HUES6 (cell line): ENCODE measurements around the gene KRTAP1-1.
"Not testable (repeated sequence)": the region's sequence is repeated elsewhere in the genome, so short reads cannot be mapped to it uniquely, and the experiment has no call there.

Experiments
- H3K27ac ChIP-seq: 2 replicates; pipeline ENCODE4 v1.7.0; 2013; ENCODE audit warnings: low read depth, mild to moderate bottlenecking, low read length, inconsistent platforms
- H3K27me3 ChIP-seq: 2 replicates; pipeline ENCODE4 v1.6.1; 2013; ENCODE audit warnings: low read length; ENCODE audit not compliant: control insufficient read depth, insufficient read depth
- H3K36me3 ChIP-seq: 2 replicates; pipeline ENCODE4 v1.6.1; 2013; ENCODE audit warnings: low read length; ENCODE audit not compliant: control insufficient read depth, insufficient read depth
- H3K4me1 ChIP-seq: 2 replicates; pipeline ENCODE4 v1.6.1; 2013; ENCODE audit warnings: low read length; ENCODE audit not compliant: control insufficient read depth, insufficient read depth
- H3K4me3 ChIP-seq: 2 replicates; pipeline ENCODE4 v1.5.1; 2013; ENCODE audit warnings: low read depth, low read length
- H3K9ac ChIP-seq: one replicate; pipeline ENCODE4 v1.6.1; 2013; ENCODE audit warnings: mild to moderate bottlenecking, low read length
- H3K9me3 ChIP-seq: 2 replicates; pipeline ENCODE4 v1.6.1; 2013; ENCODE audit warnings: low read depth, low read length; ENCODE audit not compliant: control insufficient read depth, insufficient read depth

KRTAP1-1 gene, protein sequence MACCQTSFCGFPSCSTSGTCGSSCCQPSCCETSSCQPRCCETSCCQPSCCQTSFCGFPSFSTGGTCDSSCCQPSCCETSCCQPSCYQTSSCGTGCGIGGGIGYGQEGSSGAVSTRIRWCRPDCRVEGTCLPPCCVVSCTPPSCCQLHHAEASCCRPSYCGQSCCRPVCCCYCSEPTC

DNA sequence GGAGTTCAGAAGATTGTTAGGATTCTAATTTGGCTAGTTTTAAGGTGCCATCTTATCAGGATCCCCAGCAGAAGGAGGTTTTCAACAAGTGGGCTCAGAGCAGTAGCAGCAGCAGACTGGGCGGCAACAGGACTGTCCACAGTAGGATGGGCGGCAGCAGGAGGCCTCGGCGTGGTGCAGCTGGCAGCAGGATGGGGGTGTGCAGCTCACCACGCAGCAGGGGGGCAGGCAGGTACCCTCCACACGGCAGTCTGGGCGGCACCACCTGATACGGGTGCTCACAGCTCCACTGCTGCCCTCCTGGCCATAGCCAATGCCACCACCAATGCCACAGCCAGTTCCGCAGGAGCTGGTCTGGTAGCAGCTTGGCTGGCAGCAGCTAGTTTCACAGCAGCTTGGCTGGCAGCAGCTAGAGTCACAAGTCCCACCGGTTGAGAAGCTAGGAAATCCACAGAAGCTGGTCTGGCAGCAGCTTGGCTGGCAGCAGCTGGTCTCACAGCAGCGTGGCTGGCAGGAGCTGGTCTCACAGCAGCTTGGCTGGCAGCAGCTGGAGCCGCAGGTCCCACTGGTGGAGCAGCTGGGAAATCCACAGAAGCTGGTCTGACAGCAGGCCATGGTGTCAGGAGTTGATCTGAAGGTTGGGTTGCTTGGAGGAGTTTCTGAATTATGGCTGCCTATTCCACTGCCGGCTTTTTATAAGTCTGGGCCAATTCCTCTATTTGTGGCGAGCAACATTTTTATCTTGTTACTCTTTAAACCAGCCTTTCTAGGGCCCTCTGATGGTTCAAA is at the start of gene KRTAP1-1:
Gene KRTAP1-1 (minus strand): TSS at position 668 of the 789 bp plus-strand sequence. CDS start 53 bp downstream, at position 615.
- not testable (repeated sequence) for H3K4me3 ChIP-seq, H3K36me3 ChIP-seq, H3K27ac ChIP-seq, H3K27me3 ChIP-seq, H3K9ac ChIP-seq, H3K9me3 ChIP-seq
- peaks cover 23% of the 10 kb centered on the region; the same call in 1 of the 2 replicates for H3K4me1 ChIP-seq

DNA sequence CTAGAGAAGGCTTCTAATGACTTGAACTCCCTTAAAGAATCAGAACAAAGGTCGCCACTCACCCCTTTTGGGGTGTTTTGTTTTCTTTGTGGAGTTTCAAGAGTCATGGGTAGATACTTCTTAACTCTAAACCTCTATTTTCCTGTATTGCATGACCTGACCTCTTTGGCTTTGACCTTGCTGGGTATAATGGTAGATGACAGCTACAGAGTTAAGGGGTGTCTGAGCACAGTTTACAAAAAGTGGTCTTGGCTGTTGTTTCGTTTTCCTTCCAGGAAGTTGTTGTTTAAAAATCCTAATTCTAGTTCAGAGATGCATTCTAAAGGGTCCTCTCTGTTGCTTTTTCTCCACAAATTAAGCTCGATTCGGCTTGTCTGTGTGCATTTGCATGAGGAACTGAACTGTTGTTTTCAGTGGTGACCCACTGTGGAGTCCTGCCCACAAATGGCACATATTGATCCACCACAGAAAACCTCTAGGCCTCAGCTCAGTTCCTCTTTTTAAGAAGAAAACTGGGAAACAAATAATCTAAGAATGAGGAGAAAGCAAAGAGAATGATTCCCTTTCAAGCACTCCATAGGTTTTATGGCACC is 47.6 kb upstream of the KRTAP1-1 start:
- H3K4me3 ChIP-seq, H3K27ac ChIP-seq, H3K36me3 ChIP-seq, H3K27me3 ChIP-seq, H3K4me1 ChIP-seq, H3K9ac ChIP-seq, H3K9me3 ChIP-seq: not testable (repeated sequence)

DNA sequence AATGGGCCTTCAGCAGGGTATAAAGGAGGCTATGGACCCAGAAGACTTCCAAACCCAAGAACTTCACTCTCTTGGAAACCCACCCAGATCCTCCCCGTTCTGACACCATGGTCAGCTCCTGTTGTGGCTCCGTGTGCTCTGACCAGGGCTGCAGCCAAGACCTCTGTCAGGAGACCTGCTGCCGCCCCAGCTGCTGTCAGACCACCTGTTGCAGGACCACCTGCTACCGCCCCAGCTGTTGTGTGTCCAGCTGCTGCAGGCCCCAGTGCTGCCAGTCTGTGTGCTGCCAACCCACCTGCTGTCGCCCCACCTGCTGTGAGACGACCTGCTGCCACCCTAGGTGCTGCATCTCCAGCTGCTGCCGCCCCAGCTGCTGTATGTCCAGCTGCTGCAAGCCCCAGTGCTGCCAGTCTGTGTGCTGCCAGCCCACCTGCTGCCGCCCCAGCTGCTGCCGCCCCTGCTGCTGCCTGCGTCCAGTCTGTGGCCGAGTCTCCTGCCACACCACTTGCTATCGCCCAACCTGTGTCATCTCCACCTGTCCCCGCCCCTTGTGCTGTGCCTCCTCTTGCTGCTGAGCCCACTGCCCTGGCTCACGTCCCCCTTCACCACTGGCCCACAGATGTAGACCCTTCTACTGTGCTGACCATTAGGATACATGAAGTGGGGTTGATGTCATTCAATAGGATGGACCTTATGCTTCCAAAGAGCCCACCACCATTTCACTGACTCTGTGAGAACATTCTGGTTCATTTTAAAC is 43.0 kb upstream of the KRTAP1-1 start, which contains the start of gene KRTAP4-7:
Gene KRTAP4-7 (plus strand): TSS at position 51 of the 757 bp plus-strand sequence. CDS start 57 bp downstream, at position 108.
- not testable (repeated sequence) for H3K4me1 ChIP-seq, H3K27ac ChIP-seq, H3K4me3 ChIP-seq, H3K9me3 ChIP-seq, H3K9ac ChIP-seq, H3K36me3 ChIP-seq, H3K27me3 ChIP-seq

DNA sequence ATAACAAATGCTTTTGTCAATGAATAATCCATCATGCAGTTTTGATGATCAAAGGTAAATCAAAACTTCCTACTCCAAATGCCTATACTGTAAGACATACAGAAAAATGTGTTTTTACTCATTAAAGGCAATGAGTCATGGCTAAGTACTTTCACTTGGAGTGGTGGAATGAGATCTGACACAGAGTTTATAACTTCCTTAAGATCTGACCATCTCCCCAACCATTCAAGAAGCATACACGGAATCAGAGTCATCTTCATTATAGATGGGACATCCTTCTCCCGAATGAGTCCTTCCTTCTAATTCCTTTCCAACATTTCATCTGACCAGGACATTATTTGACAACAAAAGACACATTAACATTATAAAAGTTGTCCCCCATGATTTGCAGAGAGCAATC is 42.2 kb upstream of the KRTAP1-1 start:
- H3K9ac ChIP-seq, H3K4me1 ChIP-seq, H3K27me3 ChIP-seq, H3K27ac ChIP-seq, H3K9me3 ChIP-seq, H3K4me3 ChIP-seq, H3K36me3 ChIP-seq: not testable (repeated sequence)

DNA sequence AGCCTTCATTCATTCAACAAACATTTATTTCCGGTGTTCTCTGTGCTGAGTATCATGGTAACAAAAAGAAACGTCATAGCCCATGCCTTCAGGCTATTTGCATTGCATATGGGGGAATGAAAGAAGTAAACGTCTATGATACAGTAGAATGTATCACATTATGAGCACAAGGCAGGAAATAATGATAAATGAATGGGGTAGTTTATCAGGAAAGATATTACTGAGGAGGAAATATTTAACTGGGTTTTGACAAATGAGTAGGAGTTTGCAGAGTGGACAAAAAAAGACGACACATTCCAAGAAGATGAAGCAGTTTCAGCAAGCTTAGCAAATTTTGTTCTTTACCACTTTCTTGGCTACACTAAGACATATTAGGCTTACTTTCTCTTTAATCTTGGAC is 41.4 kb upstream of the KRTAP1-1 start:
- no peaks in the 10 kb centered on the region for H3K27me3 ChIP-seq
- H3K9me3 ChIP-seq, result no peaks in the 10 kb centered on the region

DNA sequence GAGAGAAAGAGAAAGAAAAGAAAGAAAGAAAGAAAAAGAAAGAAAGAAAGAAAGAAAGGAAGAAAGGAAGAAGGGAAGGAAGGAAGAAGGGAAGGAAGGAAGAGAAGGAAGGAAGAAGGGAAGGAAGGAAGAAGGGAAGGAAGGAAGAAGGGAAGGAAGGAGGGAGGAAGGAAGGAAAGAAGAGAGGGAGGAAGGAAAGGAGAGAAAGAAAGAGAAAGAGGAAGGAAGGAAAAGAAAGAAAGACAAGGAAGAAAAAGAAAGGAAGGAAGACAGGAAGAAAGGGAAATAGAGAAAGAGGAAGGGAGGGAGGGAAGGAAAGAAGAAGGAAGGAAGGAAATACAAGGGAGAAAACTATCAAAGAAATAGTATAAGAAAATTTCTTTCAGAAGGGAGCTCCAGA is 35.5 kb upstream of the KRTAP1-1 start:
- no peaks in the 10 kb centered on the region for H3K4me1 ChIP-seq
- H3K9me3 ChIP-seq, result no peaks in the 10 kb centered on the region
- no peak overlapping the region for H3K9ac ChIP-seq
- H3K36me3 ChIP-seq, result no peaks in the 10 kb centered on the region
- no peak overlapping the region for H3K27ac ChIP-seq
- no peak overlapping the region for H3K4me3 ChIP-seq
- H3K27me3 ChIP-seq, result no peaks in the 10 kb centered on the region

More for the DNA sequence above, 41.4 kb upstream of the KRTAP1-1 start:
- Histone ChIP-seq H3K27ac (no peak overlapping the region), H3K9ac (no peak overlapping the region), H3K36me3 (no peaks in the 10 kb centered on the region), H3K4me1 (no peaks in the 10 kb centered on the region), H3K4me3 (no peak overlapping the region)

DNA sequence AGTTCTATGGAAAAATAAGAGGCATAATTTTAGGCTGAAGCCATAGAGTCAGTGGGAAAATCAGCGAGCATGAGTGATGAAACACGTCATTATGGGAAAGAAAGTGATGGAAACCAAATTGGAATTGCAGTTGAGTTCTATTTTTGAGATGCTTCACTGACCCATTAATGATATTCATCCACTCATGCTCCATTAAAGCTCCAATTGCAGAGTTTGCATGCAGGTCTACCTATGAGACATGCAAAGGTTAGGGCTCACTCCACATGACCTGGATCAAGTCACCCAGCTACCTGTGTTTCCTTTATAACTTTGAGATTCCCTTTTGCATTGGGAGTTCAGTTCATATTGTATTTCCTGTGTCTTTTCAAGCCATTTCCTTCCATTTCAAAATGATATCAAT is 32.4 kb upstream of the KRTAP1-1 start:
- Histone ChIP-seq H3K4me3 (no peak overlapping the region), H3K4me1 (no peaks in the 10 kb centered on the region), H3K9me3 (no peaks in the 10 kb centered on the region), H3K36me3 (no peaks in the 10 kb centered on the region), H3K27ac (no peak overlapping the region), H3K27me3 (no peaks in the 10 kb centered on the region), H3K9ac (no peak overlapping the region)

DNA sequence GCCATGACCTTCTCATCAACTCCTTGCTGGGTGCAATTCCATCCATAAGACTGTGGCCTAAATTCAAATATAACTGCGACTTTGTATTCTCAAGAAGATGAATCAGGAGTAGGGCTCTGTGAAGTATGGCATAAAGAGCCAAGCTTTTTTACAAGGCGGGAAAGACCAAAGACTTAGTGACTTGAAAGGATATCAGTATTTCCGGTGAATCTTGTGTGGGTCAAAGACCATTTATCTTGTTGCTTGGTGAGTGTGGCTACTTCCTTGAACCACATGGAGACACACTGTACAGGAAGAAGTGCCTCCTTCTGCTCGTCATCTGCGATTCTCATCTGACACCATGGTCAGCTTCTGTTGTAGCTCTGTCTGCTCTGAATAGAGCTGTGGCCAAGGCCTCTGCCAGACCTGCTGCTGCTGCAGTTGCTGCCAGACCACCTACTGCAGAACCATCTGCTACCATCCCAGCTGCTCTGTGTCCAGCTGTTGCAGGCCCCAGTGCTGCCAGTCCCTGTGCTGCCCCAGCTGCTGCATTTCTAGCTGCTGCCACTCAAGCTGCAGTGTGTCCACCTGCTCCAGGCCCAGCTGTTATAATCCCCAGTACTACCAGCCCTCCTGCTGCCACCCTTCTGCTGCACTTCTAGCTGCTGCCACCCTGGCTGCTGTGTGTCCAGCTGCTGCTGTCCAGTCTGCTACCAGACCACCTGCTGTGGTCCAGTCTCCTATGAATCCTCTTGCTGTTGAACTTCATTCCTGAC is 30.5 kb upstream of the KRTAP1-1 start:
- H3K4me3 ChIP-seq, result no peak overlapping the region
- H3K36me3 ChIP-seq, result no peaks in the 10 kb centered on the region
- no peaks in the 10 kb centered on the region for H3K27me3 ChIP-seq
- H3K9me3 ChIP-seq, result no peaks in the 10 kb centered on the region
- no peak overlapping the region for H3K27ac ChIP-seq
- H3K4me1 ChIP-seq, result no peaks in the 10 kb centered on the region
- no peak overlapping the region for H3K9ac ChIP-seq

DNA sequence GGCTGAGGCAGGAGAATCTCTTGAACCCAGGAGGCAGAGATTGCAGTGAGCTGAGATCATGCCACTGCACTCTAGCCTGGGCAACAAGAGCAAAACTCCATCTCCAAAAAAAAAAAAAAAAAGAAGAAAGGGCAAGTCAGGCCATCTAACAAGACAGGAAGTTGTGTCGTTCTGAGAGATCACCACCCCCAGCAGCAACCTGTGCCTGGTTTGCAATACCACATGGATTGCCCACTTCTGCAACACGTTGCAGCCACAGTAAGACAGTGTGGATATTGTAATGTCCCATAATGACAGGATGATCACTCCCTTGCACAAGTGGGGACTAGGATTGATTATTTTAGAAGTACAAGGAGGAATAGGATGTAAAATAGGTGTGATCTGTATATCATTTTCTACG is 27.8 kb upstream of the KRTAP1-1 start:
- no peaks in the 10 kb centered on the region for H3K4me1 ChIP-seq
- H3K4me3 ChIP-seq, result no peak overlapping the region
- no peaks in the 10 kb centered on the region for H3K27me3 ChIP-seq
- no peak overlapping the region for H3K9ac ChIP-seq
- H3K9me3 ChIP-seq, result no peaks in the 10 kb centered on the region
- H3K36me3 ChIP-seq, result no peaks in the 10 kb centered on the region
- no peak overlapping the region for H3K27ac ChIP-seq

DNA sequence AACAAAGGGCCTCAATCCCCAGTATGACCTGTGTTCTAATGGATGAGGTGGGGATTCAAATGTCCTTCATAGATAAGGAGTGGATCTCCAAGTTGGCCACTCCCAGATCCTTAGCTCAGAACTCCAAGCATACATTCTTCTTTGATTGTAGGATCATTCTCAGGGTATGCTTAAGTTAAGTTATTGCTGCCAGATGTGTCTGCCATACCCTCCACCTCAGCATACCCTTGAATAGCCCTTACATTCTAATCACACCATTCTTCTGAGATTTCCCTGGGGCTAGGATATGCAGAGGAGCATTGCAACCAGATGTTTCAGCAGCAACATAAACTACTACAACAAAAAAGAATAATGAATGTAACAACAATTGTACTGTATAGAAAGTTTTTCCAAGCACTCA is 26.0 kb upstream of the KRTAP1-1 start:
- Histone ChIP-seq H3K27ac (no peak overlapping the region), H3K9me3 (no peaks in the 10 kb centered on the region), H3K27me3 (no peaks in the 10 kb centered on the region), H3K4me1 (no peaks in the 10 kb centered on the region), H3K4me3 (no peak overlapping the region), H3K36me3 (no peaks in the 10 kb centered on the region), H3K9ac (no peak overlapping the region)
